AG04449 (cell line): ENCODE measurements around the gene NAALADL2.

Experiments
- CTCF ChIA-PET: fragments of 350-600 bp; formaldehyde crosslinking; extraction: SDS; loops from one replicate; lab custom pipeline; 2021; ENCODE audit warnings: antibody characterized with exemption; lab: Yijun Ruan, JAX
- POLR2A ChIA-PET: fragments of 400-600, 350-600 bp; formaldehyde crosslinking; extraction: SDS; loops from one replicate; lab custom pipeline; 2020; ENCODE audit warnings: antibody characterized with exemption, inconsistent platforms; lab: Yijun Ruan, JAX
- DNase-seq: peaks from one replicate; pipeline ENCODE4 v3.0.0-alpha.2; 2010; ENCODE audit warnings: low read depth, low spot score
- H3K4me3 ChIP-seq: 2 replicates; pipeline ENCODE4 v1.5.1; 2011; ENCODE audit warnings: low read depth, mild to moderate bottlenecking, control low read depth, low read length
- CTCF ChIP-seq: IDR thresholded peaks from one replicate; pipeline ENCODE4 v1.5.1; 2011; ENCODE audit warnings: mild to moderate bottlenecking, moderate library complexity, low read length, control low read depth, inconsistent platforms; ENCODE audit not compliant: insufficient read depth; ENCODE audit errors: missing control alignments

The NAALADL2 gene

GRCh38 chr3:175238801-175239200 lies 379.7 kb downstream of the NAALADL2 start:
- no peak for DNase-seq
- TF ChIP-seq CTCF: no peak
- ChIA-PET CTCF (no interaction called here), POLR2A (no interaction called here)
- no peak overlapping the region for H3K4me3 ChIP-seq

DNA sequence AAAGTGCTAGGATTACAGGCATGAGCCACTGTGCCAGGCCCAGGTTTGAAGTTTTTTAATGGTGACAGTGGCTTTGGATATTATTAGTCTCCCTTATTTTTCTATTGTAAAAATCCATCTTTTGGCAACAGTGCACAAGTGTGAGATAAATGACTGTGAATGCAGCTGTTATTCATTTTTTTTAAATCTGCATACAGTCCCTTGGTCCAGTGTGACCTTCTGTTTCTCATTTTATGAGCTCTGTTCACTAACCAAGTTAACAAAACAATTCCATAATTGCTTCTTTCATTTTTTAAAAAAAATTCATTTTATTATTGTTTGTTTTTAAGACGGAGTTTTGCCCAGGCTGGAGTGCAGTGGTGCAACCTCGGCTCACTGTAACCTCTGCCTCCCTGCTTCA lies 381.8 kb downstream of the NAALADL2 start:
- no peak overlapping the region for H3K4me3 ChIP-seq
- DNase-seq: no peak
- ChIA-PET POLR2A (no interaction called here), CTCF (no interaction called here)
- TF ChIP-seq CTCF: no peak

GRCh38 chr3:175242243-175242642 lies 383.1 kb downstream of the NAALADL2 start:
- no peak for TF ChIP-seq CTCF
- DNase-seq: no peak
- CTCF ChIA-PET: interaction anchor here (1.2 kb wide), 1 partner anchor 9 kb away, joined by 3 read pairs; no protein-coding TSS in a partner anchor
- H3K4me3 ChIP-seq: no peak overlapping the region
- POLR2A ChIA-PET: no interaction called here

- DNase-seq: no peak
- TF ChIP-seq CTCF: no peak
- ChIA-PET CTCF (no interaction called here), POLR2A (no interaction called here)
- H3K4me3 ChIP-seq: no peak overlapping the region
Observed at GRCh38 chr3:175246234-175246633, 387.1 kb downstream of the NAALADL2 start.

DNA sequence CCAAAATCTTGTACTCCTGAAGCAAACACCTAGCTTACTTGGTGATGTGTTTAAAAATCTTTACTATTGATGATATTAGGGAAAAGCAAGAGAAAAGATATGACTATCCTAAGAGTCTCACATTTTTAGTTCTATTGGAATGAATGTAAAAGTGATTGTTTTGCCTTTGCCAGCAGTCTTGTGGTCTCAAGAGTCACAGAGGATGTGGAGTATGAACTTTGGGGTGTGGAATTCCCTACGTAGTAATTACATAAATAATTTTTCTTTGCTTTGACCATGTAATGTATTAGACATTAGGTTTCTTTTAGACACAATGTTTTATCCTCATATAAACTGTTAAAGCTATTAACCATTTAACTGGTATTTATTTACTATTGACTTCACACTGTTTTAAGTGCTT lies 387.6 kb downstream of the NAALADL2 start:
- ChIA-PET POLR2A (no interaction called here), CTCF (no interaction called here)
- TF ChIP-seq CTCF: no peak
- DNase-seq: no peak
- no peak overlapping the region for H3K4me3 ChIP-seq

- CTCF ChIA-PET: no interaction called here
Observed at GRCh38 chr3:175247629-175248028, 388.5 kb downstream of the NAALADL2 start.

More at GRCh38 chr3:175247629-175248028, 388.5 kb downstream of the NAALADL2 start:
- TF ChIP-seq CTCF: no peak
- no peak for DNase-seq
- H3K4me3 ChIP-seq: no peak overlapping the region
- POLR2A ChIA-PET: no interaction called here
